Activated CD4-positive, alpha-beta T cell treated with anti-CD3 and anti-CD28 coated beads, Interleukin-2, amount 10 ng/mL, durations not matched to agents 7 days and 5 days (primary cell): ENCODE results near the gene FSIP2. TPM values are rescaled to one million over a fixed set of nuclear protein-coding genes. Genes with fewer than 3 reads are reported as not detected.

Source experiments
- CTCF ChIA-PET: fragments of 350-600 bp; sonication (Branson Sonifier 250); formaldehyde crosslinking; loops from one replicate; lab custom pipeline; 2021; ENCODE audit warnings: antibody characterized with exemption; lab: Charles Lee
- POLR2A ChIA-PET: fragments of 350-600 bp; sonication (Branson Sonifier 250); formaldehyde crosslinking; loops from one replicate; lab custom pipeline; 2021; ENCODE audit warnings: antibody characterized with exemption; lab: Charles Lee
- DNase-seq: peaks from one replicate; pipeline ENCODE4 v3.0.0-alpha.2; 2020
- H3K27ac Mint-ChIP-seq: one replicate; pipeline ENCODE4 v1.8.0; 2021; ENCODE audit warnings: mild to moderate bottlenecking, moderate library complexity, mixed read lengths
- H3K27me3 Mint-ChIP-seq: one replicate; pipeline ENCODE4 v1.8.0; 2021; ENCODE audit warnings: mixed read lengths
- H3K36me3 Mint-ChIP-seq: one replicate; pipeline ENCODE4 v1.8.0; 2021; ENCODE audit warnings: low read depth, mixed read lengths
- H3K4me1 Mint-ChIP-seq: one replicate; pipeline ENCODE4 v1.8.0; 2021; ENCODE audit warnings: mixed read lengths
- H3K4me3 Mint-ChIP-seq: one replicate; pipeline ENCODE4 v1.8.0; 2021; ENCODE audit warnings: mild to moderate bottlenecking, moderate library complexity, mixed read lengths
- H3K9me3 Mint-ChIP-seq: one replicate; pipeline ENCODE4 v1.8.0; 2021; ENCODE audit warnings: mixed read lengths
- total RNA-seq, 2 experiments: library from RNA; stranded (reverse); gene quantifications; one replicate each; pipeline ENCODE4 v1.2.3, GENCODE V29; 2021

Gene FSIP2
- total RNA-seq, 2 experiments from 2014 or later = 0.17 TPM

GRCh38 chr2:185876234-185876633, 137.6 kb downstream of the FSIP2 start:
- no peaks in the 10 kb centered on the region for H3K36me3 Mint-ChIP-seq
- CTCF ChIA-PET = no interaction called here

GRCh38 chr2:185880396-185880795, 141.8 kb downstream of the FSIP2 start:
- H3K27me3 Mint-ChIP-seq = no peaks in the 10 kb centered on the region
- CTCF ChIA-PET = no interaction called here
- no peak for DNase-seq
- H3K4me3 Mint-ChIP-seq = no peak overlapping the region
- POLR2A ChIA-PET = no interaction called here
- H3K27ac Mint-ChIP-seq = no peak overlapping the region
- no peaks in the 10 kb centered on the region for H3K36me3 Mint-ChIP-seq
- no peaks in the 10 kb centered on the region for H3K4me1 Mint-ChIP-seq
- peaks cover 3% of the 10 kb centered on the region for H3K9me3 Mint-ChIP-seq

More at GRCh38 chr2:185876234-185876633, 137.6 kb downstream of the FSIP2 start:
- POLR2A ChIA-PET = no interaction called here
- no peak for DNase-seq
- no peak overlapping the region for H3K27ac Mint-ChIP-seq
- no peak overlapping the region for H3K4me3 Mint-ChIP-seq
- no peaks in the 10 kb centered on the region for H3K4me1 Mint-ChIP-seq
- peaks cover 3% of the 10 kb centered on the region for H3K9me3 Mint-ChIP-seq
- no peaks in the 10 kb centered on the region for H3K27me3 Mint-ChIP-seq
